ENCODE data around the gene TUBB4B. TPM values are rescaled to one million over a fixed set of nuclear protein-coding genes. Genes with fewer than 3 reads are reported as not detected.

Gene TUBB4B
- total and polyA plus RNA-seq, 2 of the 4 experiments (the other 2 are of a cell fraction): 237 to 529 TPM

GRCh38 chr9:137226338-137227053 lies 14.6 kb upstream of the TUBB4B start:
- BruUV-seq (replicated peaks): no TSS peak
- no peak overlapping the region for H4K91ac ChIP-seq (ENCODE audit: insufficient read depth, low read depth, low read length)
- no peak overlapping the region for H2BK15ac ChIP-seq (ENCODE audit: low read depth, low read length)
- H3K14ac ChIP-seq (replicated peaks; ENCODE audit: low read depth, low read length): no peak overlapping the region
- no peaks in the 10 kb centered on the region for H3K36me3 ChIP-seq (ENCODE audit: control insufficient read depth, insufficient read depth, low read length)
- POLR2A ChIA-PET (ENCODE audit: unreplicated experiment): no interaction called here
- in situ Hi-C loops (cut with MboI; ENCODE audit: low sequenced_read_pairs) (loop anchor here (5.0 kb wide), 1 partner anchor 104 kb away; no protein-coding TSS in a partner anchor), intact Hi-C loops (cut with micrococcal nuclease) (loop anchor here (1.0 to 2.0 kb wide), 2 partner anchors 108 to 180 kb away; partner anchors contain the start of gene NPDC1), dilution Hi-C loops (cut with HindIII; ENCODE audit: low sequenced_read_pairs, unreplicated experiment) (no loop called here)
- CTCF ChIA-PET: interaction anchor here (1.1 to 1.2 kb wide), 2 partner anchors 10 to 32 kb away, joined by 3 to 6 read pairs; no protein-coding TSS in a partner anchor
- H4K5ac ChIP-seq (ENCODE audit: low read depth, low read length): no peak overlapping the region
- no peak overlapping the region for H3K56ac ChIP-seq (ENCODE audit: extremely low read depth, insufficient read depth, low read length)
- H4K20me1 ChIP-seq (ENCODE audit: insufficient read depth, low read length): no peaks in the 10 kb centered on the region
- H2AK9ac ChIP-seq (replicated peaks; ENCODE audit: low read depth, low read length, poor library complexity): peak overlapping the region; percentile 31
- no peaks in the 10 kb centered on the region for H3K9me3 ChIP-seq (ENCODE audit: control insufficient read depth, insufficient read depth, low read length)
- H2BK120ac ChIP-seq (ENCODE audit: low read depth, low read length): no peak overlapping the region
- H3K4me3 ChIP-seq (ENCODE audit: insufficient read depth, low read depth, low read length): no peak overlapping the region
- H3K79me1 ChIP-seq (ENCODE audit: low read depth in 1 of 2, low read length in 2 of 2): no peaks in the 10 kb centered on the region
- no peak overlapping the region for H3K27ac ChIP-seq (ENCODE audit: insufficient read depth, low read length)
- H3K18ac ChIP-seq (ENCODE audit: low read depth, low read length): no peak overlapping the region
- H2AK5ac ChIP-seq (ENCODE audit: low read depth, low read length): no peak overlapping the region
- no peaks in the 10 kb centered on the region; the same call in 1 of the 2 replicates for H3K27me3 ChIP-seq (ENCODE audit: control insufficient read depth, insufficient read depth, low read length)
- no peak overlapping the region for H3K23ac ChIP-seq (ENCODE audit: low read depth, low read length)
- peak overlapping the region; percentile 61 for H2AFZ ChIP-seq (replicated peaks; ENCODE audit: low read length, poor library complexity)
- H3K4me2 ChIP-seq (ENCODE audit: low read depth, low read length): no peak overlapping the region
- H3K9ac ChIP-seq (ENCODE audit: low read depth, low read length): no peak overlapping the region
- H3K4ac ChIP-seq (ENCODE audit: low read depth, low read length): no peak overlapping the region
- WGBS, 2 experiments (ENCODE audit: extremely low coverage in 2 of 2, insufficient read length in 1 of 2): 65% methylated on average over 6 of the region's 18 CpGs; no CpG with 5 or more reads in 1 of the 2 experiments
- no peak overlapping the region for H4K8ac ChIP-seq (ENCODE audit: low read depth in 2 of 2, low read length in 2 of 2)
- no peak overlapping the region for H2BK20ac ChIP-seq (ENCODE audit: low read depth, low read length)
- no peak overlapping the region for H2BK5ac ChIP-seq (ENCODE audit: low read depth, low read length, poor library complexity, severe bottlenecking)
- no peaks in the 10 kb centered on the region for H3K9me1 ChIP-seq (ENCODE audit: insufficient read depth, low read length)
- no peak for ATAC-seq (ENCODE audit: low read depth)
- peaks cover 12% of the 10 kb centered on the region for H3K4me1 ChIP-seq (ENCODE audit: control insufficient read depth, insufficient read depth, low read length)
- no peak for DNase-seq
- no peak for TF ChIP-seq RAD21 (IDR thresholded peaks at IDR 0.05; ENCODE audit: low read length)
- TF ChIP-seq MAZ (IDR thresholded peaks at IDR 0.05; ENCODE audit: borderline replicate concordance, low read depth, low read length): no peak
- TF ChIP-seq RCOR1 (IDR thresholded peaks at IDR 0.05; ENCODE audit: insufficient replicate concordance, low read length): no peak
- no peak for TF ChIP-seq FOS (IDR thresholded peaks at IDR 0.05; ENCODE audit: low read depth, low read length)
- no peak for TF ChIP-seq CTCF (conservative IDR thresholded peaks at IDR 0.05; ENCODE audit: low read depth, low read length)
- TF ChIP-seq BHLHE40 (IDR thresholded peaks at IDR 0.05; ENCODE audit: low read depth, low read length): no peak
- no peak for TF ChIP-seq RFX5 (IDR thresholded peaks at IDR 0.05; ENCODE audit: low read depth, low read length)
- no peak for TF ChIP-seq MAFK (IDR thresholded peaks at IDR 0.05; ENCODE audit: low read depth, low read length)
- no peak for TF ChIP-seq CHD1 (IDR thresholded peaks at IDR 0.05; ENCODE audit: low read depth, low read length)
- no peak for TF ChIP-seq MXI1 (IDR thresholded peaks at IDR 0.05; ENCODE audit: borderline replicate concordance, low read depth, low read length)
- TF ChIP-seq, protein P1, sequence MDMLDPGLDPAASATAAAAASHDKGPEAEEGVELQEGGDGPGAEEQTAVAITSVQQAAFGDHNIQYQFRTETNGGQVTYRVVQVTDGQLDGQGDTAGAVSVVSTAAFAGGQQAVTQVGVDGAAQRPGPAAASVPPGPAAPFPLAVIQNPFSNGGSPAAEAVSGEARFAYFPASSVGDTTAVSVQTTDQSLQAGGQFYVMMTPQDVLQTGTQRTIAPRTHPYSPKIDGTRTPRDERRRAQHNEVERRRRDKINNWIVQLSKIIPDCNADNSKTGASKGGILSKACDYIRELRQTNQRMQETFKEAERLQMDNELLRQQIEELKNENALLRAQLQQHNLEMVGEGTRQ (IDR thresholded peaks at IDR 0.05; ENCODE audit: low read depth, low read length): no peak
- no peak for TF ChIP-seq POLR2A (IDR thresholded peaks at IDR 0.05; ENCODE audit: low read depth, low read length)
- TF ChIP-seq CEBPB (IDR thresholded peaks at IDR 0.05; ENCODE audit: low read depth, low read length): no peak
- TF ChIP-seq NFE2L2 (IDR thresholded peaks at IDR 0.05; ENCODE audit: low read depth, low read length): no peak
- no peak for TF ChIP-seq SMC3 (IDR thresholded peaks at IDR 0.05; ENCODE audit: low read depth, low read length)

Data from IMR-90 (cell line).